ENCODE results near the gene WWOX.

DNA sequence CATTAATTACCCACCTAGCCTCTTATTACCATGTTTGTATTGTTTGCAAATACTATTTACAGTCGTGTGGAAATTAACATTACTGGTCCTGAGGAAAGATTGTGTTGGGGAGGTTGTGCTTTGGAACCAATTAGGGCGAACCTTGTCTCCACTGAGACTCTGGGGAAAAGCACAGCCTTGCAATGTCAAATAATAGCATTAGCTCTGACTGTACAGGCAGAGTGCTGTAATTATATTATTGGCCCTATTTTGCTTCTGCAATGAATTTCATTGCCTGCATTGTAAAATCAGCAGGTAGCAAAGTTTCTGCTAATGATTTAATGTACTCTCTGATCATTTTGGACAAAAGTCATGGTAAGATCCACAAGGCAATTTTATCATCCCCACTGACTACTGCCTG, 97.0 kb downstream of the WWOX start:
- TF ChIP-seq POLR2AphosphoS5 (IDR thresholded peaks at IDR 0.05; ENCODE audit: borderline replicate concordance, low read depth, low read length) (no peak), EZH2 (IDR thresholded peaks at IDR 0.05) (no peak)

Measured in SK-N-MC (cell line).